HG03460 (cell line): Measurements from ENCODE around the gene ARHGAP23.
"Not testable (repeated sequence)": the region's sequence is repeated elsewhere in the genome, so short reads cannot be mapped to it uniquely, and the experiment has no call there.

Experiments
- ATAC-seq: cut with Tn5 transposase; IDR thresholded peaks from one replicate; pipeline ENCODE4 v1.9.1; 2021; ENCODE audit not compliant: unreplicated experiment

Gene ARHGAP23

DNA sequence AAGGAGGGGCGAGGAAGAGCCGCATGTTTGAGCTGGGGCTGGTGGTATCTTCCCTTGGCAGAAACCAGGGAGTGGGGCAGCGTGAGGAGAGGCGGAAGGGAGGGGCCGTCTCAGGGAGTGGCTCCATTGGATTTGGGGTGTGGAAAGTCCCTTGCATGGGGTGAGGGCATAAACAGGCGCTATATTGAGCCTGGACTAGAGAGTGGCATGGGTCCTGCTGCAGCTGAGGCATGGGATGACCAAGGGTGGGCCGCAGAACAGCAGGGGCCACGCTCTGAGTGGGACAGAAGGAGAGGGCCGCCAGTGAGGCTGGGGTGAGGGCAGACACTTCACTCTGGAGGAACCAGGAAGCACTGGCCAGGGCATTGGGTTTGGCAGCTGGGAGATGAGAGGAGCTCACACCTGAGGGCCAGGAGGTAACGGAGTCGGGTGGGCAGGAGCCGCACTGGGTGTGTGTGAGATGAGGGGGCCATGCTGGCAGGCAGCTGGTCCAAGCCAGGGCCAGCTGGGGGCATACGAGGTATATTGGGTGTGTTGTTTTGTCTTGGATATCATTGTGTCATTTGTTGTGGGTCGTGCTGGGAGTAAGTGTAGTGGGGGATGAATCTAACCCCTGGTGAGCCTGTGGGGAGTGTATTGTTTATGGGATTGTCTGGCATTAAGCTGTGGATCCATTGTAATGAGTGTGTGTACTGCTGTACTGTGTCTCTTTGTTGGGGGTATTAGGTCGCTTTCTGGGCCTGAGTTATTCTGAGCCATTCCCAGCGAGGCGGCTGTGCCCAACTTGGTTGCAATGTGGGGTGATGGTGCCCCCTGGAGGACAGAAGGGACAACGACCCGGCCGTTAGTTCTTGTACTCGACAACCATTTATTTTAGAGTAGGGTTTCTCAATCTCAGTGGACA is 56.2 kb downstream of the ARHGAP23 start:
- ATAC-seq: not testable (repeated sequence)

DNA sequence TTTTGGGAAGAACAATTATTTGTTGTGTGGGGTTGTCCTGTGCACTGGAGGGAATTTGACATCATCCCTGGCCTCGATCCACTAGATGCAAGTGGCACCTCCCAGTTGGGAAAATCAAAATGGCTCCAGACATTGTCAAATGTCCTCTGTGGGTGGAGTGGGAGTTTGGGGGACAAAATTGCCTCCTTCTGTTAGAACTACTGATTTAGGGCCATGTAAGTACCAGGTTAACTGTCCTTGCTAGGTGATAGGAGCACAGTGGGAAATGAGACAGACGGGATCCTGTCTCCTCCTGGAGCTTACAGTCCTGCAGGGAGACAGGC is 56.8 kb downstream of the ARHGAP23 start:
- no peak for ATAC-seq

DNA sequence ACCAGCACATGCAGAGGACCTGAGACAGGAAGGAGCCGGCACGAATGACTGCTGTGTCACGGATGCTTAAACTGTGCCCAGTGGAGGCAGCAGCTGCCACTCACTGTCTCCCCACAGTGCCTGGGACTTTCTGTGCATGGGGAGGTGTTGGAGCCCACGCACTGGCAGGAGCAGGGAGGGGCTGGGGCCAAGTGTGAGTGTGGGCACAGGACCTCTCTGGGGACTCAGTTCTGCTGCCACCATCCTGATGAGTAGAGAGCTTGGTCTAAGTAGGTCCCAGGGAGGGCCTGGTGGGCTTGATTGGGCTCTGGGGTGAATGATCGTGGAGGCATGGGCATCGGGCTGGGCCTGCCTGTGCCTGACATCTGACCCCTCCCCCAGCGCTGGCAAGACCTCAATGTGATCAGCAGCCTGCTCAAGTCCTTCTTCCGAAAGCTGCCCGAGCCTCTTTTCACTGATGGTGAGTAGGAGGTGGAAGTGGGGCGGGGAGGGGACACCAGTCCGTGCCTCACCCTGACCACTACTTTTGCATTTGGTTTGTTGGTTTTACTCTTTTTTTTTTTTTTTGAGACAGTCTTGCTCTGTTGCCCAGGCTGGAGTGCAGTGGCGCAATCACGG is 57.5 kb downstream of the ARHGAP23 start:
- ATAC-seq: not testable (repeated sequence)

DNA sequence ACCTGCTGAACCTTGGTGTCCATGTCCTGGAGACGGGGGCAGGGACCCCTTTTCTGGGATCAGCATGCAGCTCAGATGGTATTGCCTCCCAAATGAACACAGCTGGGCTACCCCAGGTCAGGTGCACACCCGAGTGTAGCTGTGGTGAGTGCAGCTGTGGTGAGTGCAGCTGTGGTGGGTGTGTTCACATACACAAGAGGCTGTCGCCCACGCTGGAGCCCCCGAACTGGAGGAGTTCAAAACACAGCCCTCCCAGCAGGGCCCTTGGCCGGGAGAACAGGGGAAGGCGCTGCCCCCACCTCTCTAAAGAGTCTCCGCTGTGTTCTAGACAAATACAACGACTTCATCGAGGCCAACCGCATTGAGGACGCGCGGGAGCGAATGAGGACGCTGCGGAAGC is 61.5 kb downstream of the ARHGAP23 start:
- ATAC-seq: not testable (repeated sequence)

DNA sequence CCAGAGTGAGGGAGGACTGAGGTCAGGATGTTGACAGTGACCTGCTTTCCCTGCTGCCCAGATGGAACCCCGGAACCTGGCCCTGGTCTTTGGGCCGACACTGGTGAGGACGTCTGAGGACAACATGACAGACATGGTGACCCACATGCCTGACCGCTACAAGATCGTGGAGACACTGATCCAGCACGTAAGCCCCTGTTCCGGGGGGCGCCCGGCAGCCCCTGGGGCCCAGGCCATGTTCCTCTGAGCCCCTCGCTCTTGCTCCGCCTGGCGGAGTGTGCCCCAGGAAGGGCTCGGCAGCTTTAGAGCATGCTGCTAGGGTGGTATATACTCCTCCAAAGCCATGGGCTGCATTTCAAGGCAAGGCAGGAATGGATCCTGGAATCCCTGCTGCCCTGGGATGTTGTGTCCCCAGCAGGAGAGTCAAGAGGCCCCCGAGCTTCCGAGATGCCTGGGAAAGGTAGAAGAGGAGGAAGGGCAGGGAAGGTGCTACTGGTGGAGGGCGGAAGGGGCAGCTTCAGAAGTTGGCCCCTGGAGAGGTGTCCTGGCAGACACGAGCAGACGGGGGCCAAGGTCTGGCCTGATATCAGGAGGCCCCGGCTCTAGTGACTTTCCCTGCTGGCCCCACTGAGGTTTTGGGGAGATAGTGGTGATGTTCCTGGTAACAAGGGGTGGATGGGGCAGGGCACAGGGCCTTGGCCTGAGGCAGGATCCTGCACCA is 63.2 kb downstream of the ARHGAP23 start:
- ATAC-seq: not testable (repeated sequence)

DNA sequence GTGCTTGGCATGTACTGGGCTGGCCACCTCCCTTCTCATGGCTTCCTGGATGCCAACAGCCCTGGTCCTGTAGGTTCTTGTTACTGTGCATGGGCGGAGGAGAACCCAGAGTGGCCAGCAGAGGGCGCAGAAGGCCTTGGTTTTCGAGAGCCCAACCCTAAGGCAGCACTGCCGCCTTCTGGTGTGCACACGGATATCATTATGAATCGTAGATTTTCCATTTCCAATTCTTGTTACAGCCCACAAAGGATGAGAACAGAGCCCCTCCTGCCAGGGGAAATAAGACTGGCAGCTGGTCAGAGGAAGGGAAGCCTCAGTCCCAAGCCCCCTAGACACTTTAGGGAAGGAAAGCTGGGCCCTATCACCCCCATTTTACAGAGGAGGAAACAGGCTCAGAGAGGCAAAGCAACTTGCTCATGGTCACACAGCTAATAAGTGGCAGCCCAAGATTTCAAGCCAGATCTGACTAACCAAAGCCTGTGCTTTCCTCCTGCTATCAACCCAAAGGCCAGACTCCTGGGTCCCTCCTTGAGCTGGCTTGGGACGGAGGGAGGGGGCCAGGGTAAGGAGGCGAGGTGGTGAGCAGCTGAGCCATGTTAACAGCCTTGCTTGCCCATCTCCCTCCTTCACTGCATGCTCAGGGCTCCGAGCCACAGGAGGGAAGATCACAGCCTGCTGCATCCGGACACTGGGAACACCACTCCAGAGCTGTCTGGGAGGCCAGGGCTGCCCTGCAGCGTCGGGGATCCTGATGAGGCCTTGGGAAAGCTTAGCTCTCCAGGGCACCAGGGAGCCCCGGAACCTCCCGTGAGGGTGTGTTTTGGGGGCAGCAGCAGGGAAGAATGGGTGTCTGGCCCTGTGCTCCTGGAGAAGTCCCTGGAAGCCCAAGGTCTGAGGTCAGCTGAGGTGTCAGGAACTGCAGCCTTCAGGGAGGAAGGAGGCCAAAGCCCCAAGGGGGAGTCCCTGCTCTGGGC is 64.1 kb downstream of the ARHGAP23 start:
- not testable (repeated sequence) for ATAC-seq

DNA sequence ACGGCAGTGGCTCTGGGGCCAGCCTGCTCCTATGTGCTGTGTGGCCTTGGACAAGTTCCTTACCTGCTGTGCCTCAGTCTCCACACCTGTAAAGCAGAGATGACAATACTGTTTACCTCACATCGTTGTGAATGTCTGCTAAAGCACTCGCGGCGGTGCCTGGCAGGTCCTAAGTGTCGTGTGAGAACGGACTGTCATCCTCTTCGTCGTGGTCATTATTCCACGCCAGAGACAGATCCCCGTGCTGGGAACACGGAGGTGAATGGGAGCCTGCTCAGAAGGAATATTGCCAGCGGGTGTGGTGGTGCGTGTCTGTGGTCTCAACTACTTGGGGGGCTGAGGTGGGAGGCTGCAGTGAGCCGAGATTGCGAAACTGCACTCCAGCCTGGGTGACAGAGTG is 65.9 kb downstream of the ARHGAP23 start:
- ATAC-seq: not testable (repeated sequence)

DNA sequence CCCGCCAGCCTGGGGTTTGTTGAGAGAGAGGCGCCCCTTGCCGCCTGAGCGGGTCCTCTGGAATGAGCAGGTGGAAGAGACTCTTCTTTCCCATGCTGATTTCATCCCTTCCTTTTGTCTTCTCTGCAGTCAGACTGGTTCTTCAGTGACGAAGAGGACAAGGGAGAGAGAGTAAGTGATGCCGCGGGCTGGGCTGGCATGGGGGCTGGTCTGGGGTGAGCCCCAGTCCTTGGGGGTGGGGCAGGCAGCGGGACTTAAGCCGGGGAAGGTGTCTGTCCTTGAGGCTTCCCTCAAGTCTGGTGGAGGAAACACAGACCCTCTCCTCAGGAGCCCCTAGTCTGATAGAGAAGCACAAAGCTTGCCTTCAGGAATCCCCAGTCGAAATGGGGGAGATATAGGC is 69.4 kb downstream of the ARHGAP23 start:
- ATAC-seq: not testable (repeated sequence)

DNA sequence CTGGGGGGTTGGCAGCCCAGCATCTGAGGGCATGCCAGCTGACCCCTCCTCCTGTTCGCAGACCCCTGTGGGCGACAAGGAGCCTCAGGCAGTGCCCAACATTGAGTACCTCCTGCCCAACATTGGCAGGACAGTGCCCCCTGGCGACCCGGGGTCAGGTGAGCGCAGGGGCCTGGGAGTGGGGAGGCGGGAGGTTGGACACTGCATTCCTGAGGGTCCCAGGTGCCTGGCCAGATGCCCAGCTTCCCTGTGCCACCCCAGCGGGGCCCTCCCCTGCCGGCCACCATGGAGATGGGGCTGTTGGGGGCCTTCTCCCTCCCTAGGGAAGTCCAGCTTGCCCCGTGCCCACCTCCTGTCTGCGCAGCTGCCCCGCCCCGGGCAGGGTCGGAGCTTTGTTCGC is 70.1 kb downstream of the ARHGAP23 start:
- no peak for ATAC-seq

DNA sequence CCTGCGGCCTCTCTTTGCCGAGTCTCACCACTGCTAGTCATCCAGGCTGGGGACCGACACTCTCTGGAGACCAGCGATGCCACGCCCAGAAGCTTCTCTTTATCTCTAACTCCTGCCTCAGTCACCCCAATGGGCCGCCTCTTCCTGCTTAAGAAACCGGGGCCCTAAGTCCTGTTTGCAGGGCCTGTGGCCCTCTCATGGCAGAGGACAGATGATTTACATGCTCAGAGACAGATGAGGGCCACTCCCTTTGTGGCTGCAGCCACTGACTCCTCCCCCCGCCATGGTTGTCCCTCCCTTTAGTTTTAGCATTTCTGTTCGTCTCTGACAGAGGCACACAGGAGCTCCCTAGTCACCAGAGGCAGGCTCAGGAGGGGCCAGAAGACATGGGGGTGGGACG is 71.0 kb downstream of the ARHGAP23 start:
- ATAC-seq: not testable (repeated sequence)

DNA sequence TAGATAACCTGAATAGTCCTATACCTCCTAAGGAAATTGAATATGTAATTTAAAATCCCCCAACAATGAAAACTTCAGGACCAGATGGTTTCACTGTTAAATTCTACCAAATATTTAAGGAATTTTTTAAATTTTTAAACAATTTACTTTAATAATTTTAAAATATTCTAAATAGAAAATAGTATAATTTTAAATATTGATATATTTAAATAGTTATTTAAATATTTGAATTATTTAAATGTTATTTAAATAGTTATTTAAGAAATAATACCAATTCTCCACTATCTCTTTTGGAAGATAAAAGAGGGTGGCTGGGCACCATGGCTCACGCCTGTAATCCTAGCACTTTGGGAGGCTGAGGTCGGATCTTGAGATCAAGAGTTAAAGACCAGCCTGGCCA is 73.5 kb downstream of the ARHGAP23 start:
- ATAC-seq: not testable (repeated sequence)

DNA sequence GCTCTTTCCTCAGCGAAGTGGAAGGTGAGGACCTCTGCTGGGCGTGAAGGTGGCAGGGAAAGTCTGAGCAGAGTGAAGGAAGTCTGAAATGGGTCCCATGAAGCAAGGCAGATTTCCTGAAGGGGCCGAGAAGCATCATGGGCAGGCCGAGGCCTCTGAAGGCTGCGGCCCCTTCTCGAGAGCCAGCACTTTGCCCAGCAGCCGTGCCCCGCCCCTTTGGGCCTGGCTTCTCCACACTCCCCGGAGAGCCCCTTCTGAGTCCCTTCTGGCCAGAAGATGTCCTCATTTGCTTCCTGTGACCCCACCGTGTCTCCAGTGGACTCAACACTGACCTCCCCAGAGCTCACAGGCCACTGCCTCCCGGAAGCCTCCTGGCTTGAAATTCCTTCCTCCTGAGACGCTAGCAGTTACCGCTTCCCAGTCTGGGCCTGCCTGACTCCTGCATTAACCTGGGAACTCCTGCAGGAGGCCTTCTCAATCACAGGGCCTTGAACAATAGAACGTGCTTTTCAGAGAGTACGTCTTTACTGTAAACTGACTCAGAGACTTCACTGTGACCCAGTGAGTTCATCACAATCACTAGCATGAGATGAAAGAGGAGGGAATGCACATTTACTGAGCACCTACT is 75.1 kb downstream of the ARHGAP23 start:
- not testable (repeated sequence) for ATAC-seq

DNA sequence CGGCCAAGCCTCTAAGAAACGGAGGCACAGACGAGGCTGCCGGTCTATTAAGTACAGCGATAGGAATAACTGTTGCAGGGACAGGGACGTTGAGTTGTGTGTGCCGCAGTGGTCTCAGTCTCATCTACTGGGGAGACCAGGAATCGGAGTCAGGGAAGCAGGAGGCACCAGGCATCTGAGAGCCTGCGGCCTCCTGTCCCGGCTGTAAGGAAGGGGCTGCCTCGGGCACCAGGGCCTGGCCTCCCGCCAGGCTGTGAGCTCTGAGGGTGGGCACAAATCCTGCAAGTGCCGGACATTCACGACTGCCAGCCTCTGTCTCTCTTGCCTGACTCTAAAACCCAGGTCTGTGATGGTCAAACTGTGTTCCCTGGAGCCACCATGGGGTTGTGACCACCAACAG is 76.0 kb downstream of the ARHGAP23 start:
- ATAC-seq: no peak

DNA sequence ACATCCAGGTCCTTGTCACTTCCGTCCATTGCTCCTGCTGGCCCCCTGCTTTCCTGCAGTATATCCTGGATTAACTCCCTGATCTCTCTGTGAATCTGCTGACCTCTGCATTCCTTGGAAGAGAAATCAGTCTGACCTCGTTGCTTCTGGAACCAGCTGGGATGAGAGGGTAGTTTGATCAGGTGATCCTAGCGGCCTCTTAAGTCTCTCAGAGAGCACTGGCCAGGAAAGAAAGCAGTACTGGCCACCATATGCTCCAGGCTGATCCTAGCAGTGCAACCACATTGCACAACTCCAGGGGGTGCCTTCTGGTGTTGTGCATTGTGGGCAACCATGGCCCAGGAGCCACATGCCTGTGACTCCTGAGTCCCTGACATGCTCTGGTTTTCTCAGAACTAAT is 79.2 kb downstream of the ARHGAP23 start:
- no peak for ATAC-seq

DNA sequence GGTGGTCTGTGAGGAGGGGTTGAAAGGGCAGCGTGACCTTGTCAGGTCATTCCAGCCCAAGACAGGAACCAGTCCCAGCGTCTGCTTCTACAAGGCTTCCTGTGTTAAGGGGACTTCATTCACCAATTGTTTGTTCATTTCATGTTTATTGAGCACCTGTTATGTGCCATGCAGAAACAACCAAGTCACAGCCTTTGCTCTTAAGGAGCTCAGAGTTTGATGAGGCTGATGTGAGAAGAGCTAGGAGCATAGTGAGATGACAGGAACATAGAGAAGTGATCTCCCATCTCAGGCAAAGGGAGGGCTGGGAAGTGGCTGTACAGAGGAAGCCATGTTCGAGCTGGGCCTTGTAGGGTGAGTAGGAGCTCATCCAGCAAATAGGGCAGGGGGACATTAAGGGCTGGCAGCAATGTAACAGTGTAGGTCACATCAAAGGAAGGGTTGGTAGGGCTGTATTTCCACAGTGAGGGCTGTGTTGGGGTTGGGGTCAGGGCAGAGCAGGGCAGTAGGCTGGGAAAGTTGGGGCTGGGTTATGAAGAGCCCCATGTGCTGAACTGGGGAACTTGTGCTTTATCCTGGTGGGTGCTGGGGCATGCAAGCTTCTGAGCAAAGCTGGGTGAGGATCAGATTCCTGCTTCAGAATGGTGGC is 79.8 kb downstream of the ARHGAP23 start:
- ATAC-seq: no peak

DNA sequence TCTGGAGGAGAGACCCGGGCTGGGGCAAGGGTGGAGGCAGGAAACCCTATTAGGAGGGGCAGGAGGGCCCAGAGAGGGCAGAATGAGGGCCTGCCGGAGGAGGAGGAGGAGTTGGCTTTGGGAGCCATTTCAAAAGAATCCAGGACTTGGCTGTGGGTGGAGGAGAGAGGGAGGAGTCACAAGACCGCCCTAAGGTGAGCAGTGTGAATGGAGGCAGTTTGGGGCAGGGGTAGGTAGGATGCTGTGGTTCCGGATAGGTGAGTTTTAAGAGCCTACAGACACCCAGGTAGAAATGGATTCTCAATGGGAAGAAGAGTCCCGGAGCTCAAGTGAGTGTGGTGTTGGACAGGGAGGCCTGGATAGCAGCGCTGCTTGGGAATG is 80.3 kb downstream of the ARHGAP23 start:
- ATAC-seq: no peak

DNA sequence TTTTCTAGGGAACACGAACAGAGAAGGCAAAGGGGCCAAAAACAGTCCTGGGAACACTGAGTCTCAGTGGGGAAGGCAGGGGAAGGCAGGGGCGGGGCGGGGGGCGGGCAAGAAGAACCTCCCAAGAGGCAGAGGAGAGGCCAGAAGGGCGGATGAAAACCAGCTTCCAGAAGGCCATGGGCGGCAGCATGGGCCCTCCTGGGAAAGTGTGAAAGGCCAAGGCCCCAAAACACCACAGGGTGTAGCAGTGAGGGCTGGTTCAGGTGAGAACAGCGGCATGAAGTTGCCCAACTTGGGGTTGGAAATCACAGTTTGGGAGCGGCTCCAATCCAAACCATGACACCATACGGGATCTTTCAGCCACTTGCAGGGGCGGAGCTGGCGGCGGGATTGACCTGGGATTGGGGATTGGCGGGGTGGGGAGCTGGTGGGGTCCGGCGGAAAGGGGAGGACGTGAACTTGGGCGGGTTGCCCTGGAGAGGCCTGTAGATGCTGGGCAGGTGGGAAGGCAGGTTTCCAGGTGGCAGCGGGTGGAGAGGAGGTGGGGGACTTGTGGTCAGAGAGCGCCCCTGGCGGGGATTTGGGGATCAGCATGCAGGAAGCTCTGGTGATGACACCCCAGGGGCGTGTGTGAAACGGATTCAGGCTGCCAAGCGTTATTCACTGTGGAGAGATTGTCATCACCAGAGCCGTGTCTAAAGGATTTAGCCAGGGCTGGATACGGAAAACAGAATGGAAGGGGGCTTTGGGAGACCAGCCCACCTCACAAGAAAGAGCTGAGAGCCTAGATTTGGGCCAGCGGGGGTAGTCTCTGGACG is 80.9 kb downstream of the ARHGAP23 start:
- no peak for ATAC-seq

DNA sequence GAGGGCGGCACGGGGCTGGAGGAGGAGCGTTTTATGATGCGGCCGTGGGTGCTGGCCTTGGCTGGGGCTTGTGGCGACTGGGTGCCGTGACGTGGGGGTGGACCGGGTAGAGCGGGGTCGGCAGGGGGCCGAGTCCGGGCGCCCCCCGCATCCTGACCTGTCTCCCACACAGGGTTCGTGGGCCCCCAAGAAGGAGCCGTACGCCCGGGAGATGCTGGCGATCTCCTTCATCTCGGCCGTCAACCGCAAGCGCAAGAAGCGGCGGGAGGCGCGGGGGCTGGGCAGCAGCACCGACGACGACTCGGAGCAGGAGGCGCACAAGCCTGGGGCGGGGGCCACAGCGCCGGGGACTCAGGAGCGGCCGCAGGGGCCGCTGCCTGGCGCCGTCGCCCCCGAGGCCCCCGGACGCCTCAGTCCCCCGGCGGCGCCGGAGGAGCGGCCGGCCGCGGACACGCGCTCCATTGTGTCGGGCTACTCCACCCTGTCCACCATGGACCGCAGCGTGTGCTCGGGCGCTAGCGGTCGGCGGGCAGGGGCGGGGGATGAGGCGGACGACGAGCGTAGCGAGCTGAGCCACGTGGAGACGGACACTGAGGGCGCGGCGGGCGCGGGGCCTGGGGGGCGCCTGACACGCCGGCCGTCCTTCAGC is 81.6 kb downstream of the ARHGAP23 start:
- no peak for ATAC-seq
